ENCODE results near the gene DGKE.

Gene DGKE

GRCh38 chr17:56863974-56864373 lies 30.0 kb downstream of the DGKE start:
- Histone ChIP-seq H3K9ac (ENCODE audit: low read length) (no peak overlapping the region), H3K4me1 (ENCODE audit: insufficient read depth, low read length, severe bottlenecking) (peaks cover 8% of the 10 kb centered on the region), H3K9me3 (ENCODE audit: low read length) (no peaks in the 10 kb centered on the region), H3K27ac (ENCODE audit: low read depth, low read length, poor library complexity, severe bottlenecking) (no peak overlapping the region), H4K20me1 (ENCODE audit: insufficient read depth, low read length) (no peaks in the 10 kb centered on the region), H3K4me3 (ENCODE audit: low read depth, low read length, poor library complexity, severe bottlenecking) (no peak overlapping the region), H3K36me3 (ENCODE audit: insufficient read depth, low read length) (peaks cover 53% of the 10 kb centered on the region; the same call in 1 of the 2 replicates), H3F3A (ENCODE audit: insufficient read depth, low read length) (no peaks in the 10 kb centered on the region), H3K9me2 (ENCODE audit: low read depth, low read length) (no peaks in the 10 kb centered on the region), H3K27me3 (ENCODE audit: insufficient read depth, low read length) (no peaks in the 10 kb centered on the region), H3K79me2 (ENCODE audit: insufficient read depth, low read length) (no peaks in the 10 kb centered on the region), H3K4me2 (ENCODE audit: low read length) (no peak overlapping the region), H2AFZ (ENCODE audit: low read length) (no peak overlapping the region)
- TF ChIP-seq EZH2 (IDR thresholded peaks at IDR 0.05; ENCODE audit: borderline replicate concordance, low read length) (no peak), CTCF (IDR thresholded peaks at IDR 0.05; ENCODE audit: low read length) (no peak)

GRCh38 chr17:56866076-56866475 lies 32.1 kb downstream of the DGKE start:
- H3K79me2 ChIP-seq (ENCODE audit: insufficient read depth, low read length): no peaks in the 10 kb centered on the region
- H3K4me3 ChIP-seq (ENCODE audit: low read depth, low read length, poor library complexity, severe bottlenecking): no peak overlapping the region
- no peak for TF ChIP-seq CTCF (IDR thresholded peaks at IDR 0.05; ENCODE audit: low read length)
- TF ChIP-seq EZH2 (IDR thresholded peaks at IDR 0.05; ENCODE audit: borderline replicate concordance, low read length): no peak
- H3K27ac ChIP-seq (ENCODE audit: low read depth, low read length, poor library complexity, severe bottlenecking): no peak overlapping the region
- no peaks in the 10 kb centered on the region for H3F3A ChIP-seq (ENCODE audit: insufficient read depth, low read length)
- no peak overlapping the region for H3K4me2 ChIP-seq (ENCODE audit: low read length)
- no peak overlapping the region for H2AFZ ChIP-seq (ENCODE audit: low read length)
- H3K9me2 ChIP-seq (ENCODE audit: low read depth, low read length): no peaks in the 10 kb centered on the region
- H3K9me3 ChIP-seq (ENCODE audit: low read length): no peaks in the 10 kb centered on the region
- H3K27me3 ChIP-seq (ENCODE audit: insufficient read depth, low read length): no peaks in the 10 kb centered on the region
- H3K36me3 ChIP-seq (ENCODE audit: insufficient read depth, low read length): peaks cover 46% of the 10 kb centered on the region
- H3K9ac ChIP-seq (ENCODE audit: low read length): no peak overlapping the region
- no peaks in the 10 kb centered on the region for H3K4me1 ChIP-seq (ENCODE audit: insufficient read depth, low read length, severe bottlenecking)
- no peaks in the 10 kb centered on the region for H4K20me1 ChIP-seq (ENCODE audit: insufficient read depth, low read length)

GRCh38 chr17:56866496-56866895 lies 32.5 kb downstream of the DGKE start:
- Histone ChIP-seq H4K20me1 (ENCODE audit: insufficient read depth, low read length) (no peaks in the 10 kb centered on the region), H3K36me3 (ENCODE audit: insufficient read depth, low read length) (peaks cover 42% of the 10 kb centered on the region), H3K4me1 (ENCODE audit: insufficient read depth, low read length, severe bottlenecking) (no peaks in the 10 kb centered on the region), H3K79me2 (ENCODE audit: insufficient read depth, low read length) (no peaks in the 10 kb centered on the region), H3K27ac (ENCODE audit: low read depth, low read length, poor library complexity, severe bottlenecking) (no peak overlapping the region), H2AFZ (ENCODE audit: low read length) (no peak overlapping the region), H3K9me3 (ENCODE audit: low read length) (no peaks in the 10 kb centered on the region), H3K4me2 (ENCODE audit: low read length) (no peak overlapping the region), H3K27me3 (ENCODE audit: insufficient read depth, low read length) (no peaks in the 10 kb centered on the region), H3F3A (ENCODE audit: insufficient read depth, low read length) (no peaks in the 10 kb centered on the region), H3K4me3 (ENCODE audit: low read depth, low read length, poor library complexity, severe bottlenecking) (no peak overlapping the region), H3K9me2 (ENCODE audit: low read depth, low read length) (no peaks in the 10 kb centered on the region), H3K9ac (ENCODE audit: low read length) (no peak overlapping the region)
- no peak for TF ChIP-seq EZH2 (IDR thresholded peaks at IDR 0.05; ENCODE audit: borderline replicate concordance, low read length)
- no peak for TF ChIP-seq CTCF (IDR thresholded peaks at IDR 0.05; ENCODE audit: low read length)

All from OCI-LY1 (cell line).